Liver (tissue), 9 donors: Measurements from ENCODE around the gene CLCN5. TPM values are rescaled to one million over a fixed set of nuclear protein-coding genes. Genes with fewer than 3 reads are reported as not detected.

Experiments used
- DNase-seq: peaks from one replicate; pipeline ENCODE4 v3.0.0-alpha.2; 2017; ENCODE audit warnings: low spot score
- H3K27ac ChIP-seq, 2 donors: one replicate each; pipeline ENCODE4 v1.7.0; 2013; ENCODE audit warnings: inconsistent platforms in 2 of 2, low read length in 2 of 2, control low read depth in 1 of 2, low read depth in 1 of 2, mild to moderate bottlenecking in 1 of 2
- H3K27me3 ChIP-seq, 4 donors: one replicate each; pipeline versions ENCODE4 v1.6.1 to v1.7.0; 2013; ENCODE audit warnings: low read length in 3 of 4, inconsistent platforms in 1 of 4, mild to moderate bottlenecking in 1 of 4, moderate library complexity in 1 of 4; ENCODE audit not compliant: control insufficient read depth in 4 of 4, insufficient read depth in 4 of 4
- H3K36me3 ChIP-seq, 4 donors: one replicate each; pipeline versions ENCODE4 v1.6.1 to v1.7.0; 2013; ENCODE audit warnings: low read length in 3 of 4, mild to moderate bottlenecking in 3 of 4, low read depth in 1 of 4, moderate library complexity in 1 of 4; ENCODE audit not compliant: control insufficient read depth in 4 of 4, insufficient read depth in 3 of 4
- H3K4me1 ChIP-seq, 4 donors: one replicate each; pipeline versions ENCODE4 v1.6.1 to v1.7.0; 2013; ENCODE audit warnings: low read length in 3 of 4, mild to moderate bottlenecking in 3 of 4, moderate library complexity in 1 of 4; ENCODE audit not compliant: control insufficient read depth in 4 of 4, insufficient read depth in 4 of 4
- H3K4me3 ChIP-seq, 3 donors: one replicate each; pipeline versions ENCODE4 v1.6.1 to v1.7.0; 2013; ENCODE audit warnings: low read length in 3 of 3, control low read depth in 1 of 3, low read depth in 1 of 3, mild to moderate bottlenecking in 1 of 3
- H3K9ac ChIP-seq, 2 donors: one replicate each; pipeline ENCODE4 v1.7.0; 2013; ENCODE audit warnings: low read length in 2 of 2, mild to moderate bottlenecking in 2 of 2, moderate library complexity in 2 of 2, control low read depth in 1 of 2, low read depth in 1 of 2
- H3K9me3 ChIP-seq, 4 donors: one replicate each; pipeline versions ENCODE4 v1.6.1 to v1.7.0; 2013; ENCODE audit warnings: low read length in 3 of 4; ENCODE audit not compliant: control insufficient read depth in 4 of 4
- EGR1 ChIP-seq, 2 donors: IDR thresholded peaks; 2 replicates each; pipeline ENCODE4 v1.6.1; 2016 to 2018; ENCODE audit warnings: antibody characterized with exemption in 2 of 2, low read depth in 2 of 2
- FOXA1 ChIP-seq: IDR thresholded peaks from 2 replicates; pipeline ENCODE4 v1.6.1; 2016; ENCODE audit warnings: antibody characterized with exemption
- FOXA2 ChIP-seq: IDR thresholded peaks from 2 replicates; pipeline ENCODE4 v1.6.1; 2016; ENCODE audit warnings: antibody characterized with exemption
- GABPA ChIP-seq, 2 donors: IDR thresholded peaks in 1 of 2; conservative IDR thresholded peaks in 1 of 2; 2 replicates each; pipeline ENCODE4 v1.6.1; 2016; ENCODE audit warnings: antibody characterized with exemption in 2 of 2, mild to moderate bottlenecking in 1 of 2, moderate library complexity in 1 of 2
- HNF4G ChIP-seq: IDR thresholded peaks from 2 replicates; pipeline ENCODE4 v1.6.1; 2016; ENCODE audit warnings: antibody characterized with exemption
- JUND ChIP-seq, 2 donors: IDR thresholded peaks; 2 replicates each; pipeline ENCODE4 v1.6.1; 2016; ENCODE audit warnings: antibody characterized with exemption in 2 of 2
- NR2F2 ChIP-seq: IDR thresholded peaks from 2 replicates; pipeline ENCODE4 v1.6.1; 2016; ENCODE audit warnings: antibody characterized with exemption
- RAD21 ChIP-seq, 2 donors: IDR thresholded peaks; 2 replicates each; pipeline ENCODE4 v1.6.1; 2016; ENCODE audit warnings: antibody characterized with exemption in 2 of 2, mild to moderate bottlenecking in 2 of 2
- RXRA ChIP-seq, 2 donors: IDR thresholded peaks; 2 replicates each; pipeline ENCODE4 v1.6.1; 2017 to 2018; ENCODE audit warnings: antibody characterized with exemption in 2 of 2, mild to moderate bottlenecking in 1 of 2
- SP1 ChIP-seq: IDR thresholded peaks from 2 replicates; pipeline ENCODE4 v1.6.1; 2018; ENCODE audit warnings: antibody characterized with exemption, mild to moderate bottlenecking
- TAF1 ChIP-seq: conservative IDR thresholded peaks from 2 replicates; pipeline ENCODE4 v1.6.1; 2016; ENCODE audit warnings: antibody characterized with exemption, mild to moderate bottlenecking
- YY1 ChIP-seq: IDR thresholded peaks from 2 replicates; pipeline ENCODE4 v1.6.1; 2016; ENCODE audit warnings: antibody characterized with exemption, mild to moderate bottlenecking
- WGBS: extraction: QIAGEN DNeasy Blood & Tissue Kit; methylation state at CpG from one replicate; pipeline ENCODE4 v1.1.7; 2013; 5-methylcytosine and 5-hydroxymethylcytosine counted together
- polyA plus RNA-seq, 2 donors: library from polyadenylated mRNA; stranded (reverse) in 1 of 2; unstranded in 1 of 2; fragments of 200-250 nt in 1 of 2; fragments of >200 nt in 1 of 2; fragmentation: Nextera tagmentation in 1 of 2; extraction: Ambion mirVana in 1 of 2; gene quantifications; one replicate each; pipeline versions ENCODE4 v1.2.1 to v1.2.3, GENCODE V29; 2013 to 2015
- total RNA-seq, 2 donors: library from RNA; depleted of rRNA; stranded (reverse); fragments of >200 nt; gene quantifications; one replicate each; pipeline ENCODE4 v1.2.3, GENCODE V29; 2014
- TF ChIP-seq, protein P1 (sequence below): fragments of 150-350 bp; IDR thresholded peaks from 2 replicates; pipeline ENCODE4 v1.5.1; 2017; ENCODE audit warnings: improper control_type of control experiment, low read depth, low read length; ENCODE audit not compliant: missing input control
- TF ChIP-seq, protein P2 (sequence below): IDR thresholded peaks from 2 replicates; pipeline ENCODE4 v1.6.1; 2016; ENCODE audit warnings: antibody characterized with exemption
- TF ChIP-seq, protein P3 (sequence below): IDR thresholded peaks from 2 replicates; pipeline ENCODE4 v1.6.1; 2016; ENCODE audit warnings: antibody characterized with exemption
- TF ChIP-seq, protein P4 (sequence below): IDR thresholded peaks from 2 replicates; pipeline ENCODE4 v1.6.1; 2016; ENCODE audit warnings: antibody characterized with exemption
- donor health status: healthy.
- donor health status: healthy.
- donor health status: healthy.
- donor health status: healthy.
- donor health status: healthy.

CLCN5 gene
- total and polyA plus RNA-seq, 4 donors: 5.6 to 56.1 (median 14.6) TPM

DNA sequence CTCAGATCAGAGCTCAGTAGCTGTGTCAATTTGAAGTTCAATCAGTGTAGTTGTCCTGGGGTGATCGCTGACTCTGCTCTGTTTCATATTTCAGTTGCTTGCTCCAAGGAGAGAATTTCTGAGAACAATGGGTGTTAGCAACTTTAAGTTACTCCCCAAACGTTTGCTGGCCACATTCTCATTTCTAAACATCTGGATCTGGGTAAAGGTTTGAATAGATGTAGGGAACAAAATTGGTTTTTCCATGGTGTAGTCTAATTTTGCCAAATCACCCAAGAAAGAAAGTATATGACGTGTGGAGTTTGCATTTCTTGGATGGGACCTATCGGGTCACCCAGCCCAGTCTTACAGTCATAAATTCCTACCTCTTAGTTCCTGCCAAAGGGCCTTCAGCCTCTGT, 174.7 kb downstream of the CLCN5 start:
- peaks cover 0 to under 1% (median under 1%) of the 10 kb centered on the region in 4 donors for H3K36me3 ChIP-seq
- H3K27ac ChIP-seq: no peak overlapping the region
- TF ChIP-seq, protein P1, sequence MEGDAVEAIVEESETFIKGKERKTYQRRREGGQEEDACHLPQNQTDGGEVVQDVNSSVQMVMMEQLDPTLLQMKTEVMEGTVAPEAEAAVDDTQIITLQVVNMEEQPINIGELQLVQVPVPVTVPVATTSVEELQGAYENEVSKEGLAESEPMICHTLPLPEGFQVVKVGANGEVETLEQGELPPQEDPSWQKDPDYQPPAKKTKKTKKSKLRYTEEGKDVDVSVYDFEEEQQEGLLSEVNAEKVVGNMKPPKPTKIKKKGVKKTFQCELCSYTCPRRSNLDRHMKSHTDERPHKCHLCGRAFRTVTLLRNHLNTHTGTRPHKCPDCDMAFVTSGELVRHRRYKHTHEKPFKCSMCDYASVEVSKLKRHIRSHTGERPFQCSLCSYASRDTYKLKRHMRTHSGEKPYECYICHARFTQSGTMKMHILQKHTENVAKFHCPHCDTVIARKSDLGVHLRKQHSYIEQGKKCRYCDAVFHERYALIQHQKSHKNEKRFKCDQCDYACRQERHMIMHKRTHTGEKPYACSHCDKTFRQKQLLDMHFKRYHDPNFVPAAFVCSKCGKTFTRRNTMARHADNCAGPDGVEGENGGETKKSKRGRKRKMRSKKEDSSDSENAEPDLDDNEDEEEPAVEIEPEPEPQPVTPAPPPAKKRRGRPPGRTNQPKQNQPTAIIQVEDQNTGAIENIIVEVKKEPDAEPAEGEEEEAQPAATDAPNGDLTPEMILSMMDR: no peak
- TF ChIP-seq YY1 (no peak), SP1 (no peak), RXRA (IDR thresholded peaks at IDR 0.05) (no peak), FOXA2 (no peak), FOXA1 (no peak), GABPA (IDR thresholded peaks at IDR 0.05 in 1 of 2, conservative IDR thresholded peaks at IDR 0.05 in 1 of 2) (no peak), JUND (IDR thresholded peaks at IDR 0.05) (no peak), RAD21 (IDR thresholded peaks at IDR 0.05) (no peak), NR2F2 (no peak), EGR1 (IDR thresholded peaks at IDR 0.05; ENCODE audit: low read depth in 2 of 2) (no peak), HNF4G (no peak), TAF1 (no peak)
- TF ChIP-seq, protein P2, sequence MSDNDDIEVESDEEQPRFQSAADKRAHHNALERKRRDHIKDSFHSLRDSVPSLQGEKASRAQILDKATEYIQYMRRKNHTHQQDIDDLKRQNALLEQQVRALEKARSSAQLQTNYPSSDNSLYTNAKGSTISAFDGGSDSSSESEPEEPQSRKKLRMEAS: no peak
- TF ChIP-seq, protein P3, sequence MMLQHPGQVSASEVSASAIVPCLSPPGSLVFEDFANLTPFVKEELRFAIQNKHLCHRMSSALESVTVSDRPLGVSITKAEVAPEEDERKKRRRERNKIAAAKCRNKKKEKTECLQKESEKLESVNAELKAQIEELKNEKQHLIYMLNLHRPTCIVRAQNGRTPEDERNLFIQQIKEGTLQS: no peak
- TF ChIP-seq, protein P4, sequence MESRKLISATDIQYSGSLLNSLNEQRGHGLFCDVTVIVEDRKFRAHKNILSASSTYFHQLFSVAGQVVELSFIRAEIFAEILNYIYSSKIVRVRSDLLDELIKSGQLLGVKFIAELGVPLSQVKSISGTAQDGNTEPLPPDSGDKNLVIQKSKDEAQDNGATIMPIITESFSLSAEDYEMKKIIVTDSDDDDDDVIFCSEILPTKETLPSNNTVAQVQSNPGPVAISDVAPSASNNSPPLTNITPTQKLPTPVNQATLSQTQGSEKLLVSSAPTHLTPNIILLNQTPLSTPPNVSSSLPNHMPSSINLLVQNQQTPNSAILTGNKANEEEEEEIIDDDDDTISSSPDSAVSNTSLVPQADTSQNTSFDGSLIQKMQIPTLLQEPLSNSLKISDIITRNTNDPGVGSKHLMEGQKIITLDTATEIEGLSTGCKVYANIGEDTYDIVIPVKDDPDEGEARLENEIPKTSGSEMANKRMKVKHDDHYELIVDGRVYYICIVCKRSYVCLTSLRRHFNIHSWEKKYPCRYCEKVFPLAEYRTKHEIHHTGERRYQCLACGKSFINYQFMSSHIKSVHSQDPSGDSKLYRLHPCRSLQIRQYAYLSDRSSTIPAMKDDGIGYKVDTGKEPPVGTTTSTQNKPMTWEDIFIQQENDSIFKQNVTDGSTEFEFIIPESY: no peak
- 87% methylated on average over 4 of the region's 4 CpGs for WGBS
- H3K4me1 ChIP-seq: peaks cover 1 to 12% (median 6%) of the 10 kb centered on the region in 4 donors
- H3K27me3 ChIP-seq: no peaks in the 10 kb centered on the region
- H3K9me3 ChIP-seq: no peaks in the 10 kb centered on the region
- DNase-seq: no peak
- no peak overlapping the region for H3K4me3 ChIP-seq
- no peak overlapping the region for H3K9ac ChIP-seq

DNA sequence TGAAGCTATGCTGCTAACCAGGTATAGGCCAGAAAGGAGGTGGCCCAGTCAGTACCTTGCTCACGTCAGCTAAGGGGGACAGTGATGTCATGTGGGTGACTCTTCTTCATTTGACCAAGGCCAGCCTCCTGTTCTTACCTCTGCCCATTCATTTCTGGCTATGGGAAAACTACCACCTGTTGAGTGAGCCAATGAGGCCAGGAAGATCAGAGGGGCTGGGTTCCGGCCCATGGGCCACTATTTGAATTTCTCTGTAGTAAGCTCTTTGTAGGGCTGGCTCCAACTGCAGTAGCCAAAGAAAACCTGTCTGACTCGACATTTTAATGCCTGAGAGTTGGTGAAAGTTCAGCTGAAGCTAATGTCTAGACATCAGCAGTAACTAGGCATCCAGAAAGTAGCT, 175.8 kb downstream of the CLCN5 start:
- Histone ChIP-seq H3K9me3 (no peaks in the 10 kb centered on the region), H3K4me3 (no peak overlapping the region), H3K27ac (no peak overlapping the region), H3K27me3 (no peaks in the 10 kb centered on the region), H3K36me3 (no peaks in the 10 kb centered on the region), H3K9ac (no peak overlapping the region), H3K4me1 (peaks cover 1 to 7% (median 2%) of the 10 kb centered on the region in 4 donors)
- TF ChIP-seq HNF4G (no peak), RXRA (IDR thresholded peaks at IDR 0.05) (no peak)
- TF ChIP-seq, protein P1: no peak
- WGBS: 71% methylated on average over 3 of the region's 3 CpGs
- DNase-seq: no peak
